ENCODE results near the gene PRKACA.

The PRKACA gene

DNA sequence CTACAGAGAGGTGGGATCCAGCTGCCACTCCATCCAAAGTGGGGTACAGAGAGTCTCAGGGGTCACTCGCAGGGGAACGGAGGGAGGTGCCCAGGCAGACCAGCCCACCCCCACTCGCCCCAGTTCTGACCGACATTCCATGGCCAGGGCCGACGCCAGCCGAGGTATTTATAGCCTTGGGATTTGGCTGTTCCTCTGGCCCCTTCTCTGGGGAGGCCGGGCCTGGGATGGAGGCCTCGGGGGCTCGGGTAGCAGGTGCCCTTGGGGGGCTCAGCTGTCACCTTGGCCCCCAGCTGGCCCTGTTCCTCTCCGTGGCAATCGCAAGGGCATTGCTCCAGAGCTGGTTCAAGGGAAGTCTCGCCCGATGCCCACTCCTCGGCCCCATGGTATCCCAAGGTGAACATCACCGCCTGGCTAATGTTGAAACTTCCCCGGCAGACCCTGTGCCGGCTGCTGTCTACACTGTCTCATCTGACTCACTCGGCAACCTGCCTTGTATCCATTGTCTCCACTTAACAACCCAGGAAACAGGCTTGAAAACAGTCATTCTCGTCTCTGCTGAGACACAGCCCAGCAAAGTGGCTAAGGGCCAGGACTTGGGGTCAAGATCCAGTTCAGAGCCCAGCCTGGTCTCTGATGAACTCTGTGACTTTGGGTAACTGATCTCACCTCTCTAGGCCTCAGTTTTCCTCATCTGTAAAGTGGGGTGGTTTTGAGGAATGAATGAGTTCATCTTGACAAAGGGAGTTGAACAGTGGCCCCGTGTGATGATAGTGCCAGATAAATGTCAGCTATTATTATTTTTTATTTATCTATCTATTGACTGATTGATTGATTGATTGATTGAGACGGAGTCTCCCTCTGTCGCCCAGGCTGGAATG, 9.7 kb downstream of the PRKACA start:
- 93 to 94% methylated on average over 22 of the region's 23 CpGs for WGBS, 2 experiments
- H3K27ac ChIP-seq (ENCODE audit: insufficient read depth, low read depth, low read length, poor library complexity, severe bottlenecking) = no peak overlapping the region
- H3K4me3 ChIP-seq (ENCODE audit: insufficient read depth, low read depth, low read length) = no peak overlapping the region
- no peaks in the 10 kb centered on the region for H3K36me3 ChIP-seq (ENCODE audit: control insufficient read depth, insufficient read depth, low read length)
- H3K9me3 ChIP-seq (ENCODE audit: control insufficient read depth, low read length) = no peaks in the 10 kb centered on the region
- H3K4me1 ChIP-seq (ENCODE audit: control insufficient read depth, insufficient read depth, low read length) = peaks cover 4% of the 10 kb centered on the region
- no peaks in the 10 kb centered on the region for H3K27me3 ChIP-seq (ENCODE audit: control insufficient read depth, insufficient read depth, low read length, poor library complexity, severe bottlenecking)

- Histone ChIP-seq H3K36me3 (ENCODE audit: control insufficient read depth, insufficient read depth, low read length) (no peaks in the 10 kb centered on the region), H3K9me3 (ENCODE audit: control insufficient read depth, low read length) (no peaks in the 10 kb centered on the region), H3K4me1 (ENCODE audit: control insufficient read depth, insufficient read depth, low read length) (no peaks in the 10 kb centered on the region), H3K27ac (ENCODE audit: insufficient read depth, low read depth, low read length, poor library complexity, severe bottlenecking) (no peak overlapping the region), H3K27me3 (ENCODE audit: control insufficient read depth, insufficient read depth, low read length, poor library complexity, severe bottlenecking) (no peaks in the 10 kb centered on the region), H3K4me3 (ENCODE audit: insufficient read depth, low read depth, low read length) (no peak overlapping the region)
- WGBS, 2 experiments = 94 to 95% methylated on average over 16 of the region's 16 CpGs
Observed at GRCh38 chr19:14106840-14107239, 10.7 kb downstream of the PRKACA start.

- H3K36me3 ChIP-seq (ENCODE audit: control insufficient read depth, insufficient read depth, low read length) = no peaks in the 10 kb centered on the region
- no peaks in the 10 kb centered on the region for H3K9me3 ChIP-seq (ENCODE audit: control insufficient read depth, low read length)
- no peak overlapping the region for H3K27ac ChIP-seq (ENCODE audit: insufficient read depth, low read depth, low read length, poor library complexity, severe bottlenecking)
- no peak overlapping the region for H3K4me3 ChIP-seq (ENCODE audit: insufficient read depth, low read depth, low read length)
- no peaks in the 10 kb centered on the region for H3K27me3 ChIP-seq (ENCODE audit: control insufficient read depth, insufficient read depth, low read length, poor library complexity, severe bottlenecking)
- no peaks in the 10 kb centered on the region for H3K4me1 ChIP-seq (ENCODE audit: control insufficient read depth, insufficient read depth, low read length)
- WGBS, 2 experiments = 93 to 95% methylated on average over 8 of the region's 8 CpGs
Observed at GRCh38 chr19:14105680-14106079, 11.9 kb downstream of the PRKACA start.

- no peak overlapping the region for H3K27ac ChIP-seq (ENCODE audit: insufficient read depth, low read depth, low read length, poor library complexity, severe bottlenecking)
- H3K4me1 ChIP-seq (ENCODE audit: control insufficient read depth, insufficient read depth, low read length) = no peaks in the 10 kb centered on the region
- no peaks in the 10 kb centered on the region for H3K27me3 ChIP-seq (ENCODE audit: control insufficient read depth, insufficient read depth, low read length, poor library complexity, severe bottlenecking)
- H3K36me3 ChIP-seq (ENCODE audit: control insufficient read depth, insufficient read depth, low read length) = no peaks in the 10 kb centered on the region
- no peak overlapping the region for H3K4me3 ChIP-seq (ENCODE audit: insufficient read depth, low read depth, low read length)
- WGBS, 2 experiments = 90 to 98% methylated on average over 1 of the region's 1 CpG
- H3K9me3 ChIP-seq (ENCODE audit: control insufficient read depth, low read length) = no peaks in the 10 kb centered on the region
Observed at GRCh38 chr19:14103310-14103709, 14.3 kb downstream of the PRKACA start.

DNA sequence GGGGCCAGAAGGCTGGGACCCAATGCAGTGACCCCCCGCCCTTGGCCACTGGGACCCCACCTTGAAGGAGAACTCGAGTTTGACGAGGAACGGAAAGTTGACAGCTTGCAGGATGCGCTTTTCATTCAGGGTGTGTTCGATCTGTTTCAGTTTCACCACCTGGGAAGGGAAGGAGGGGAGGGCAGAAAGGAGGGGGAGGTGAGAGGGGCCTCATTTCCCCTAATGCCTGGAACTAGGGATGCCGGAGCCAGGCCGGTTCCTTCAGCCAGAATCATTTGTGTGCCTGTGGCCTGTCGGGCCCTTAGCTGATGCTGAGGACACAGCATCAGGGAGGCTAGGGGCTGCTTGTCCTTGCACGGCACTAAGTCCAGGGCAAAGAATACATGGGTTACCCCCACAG, 14.8 kb downstream of the PRKACA start:
- no peaks in the 10 kb centered on the region for H3K4me1 ChIP-seq (ENCODE audit: control insufficient read depth, insufficient read depth, low read length)
- WGBS, 2 experiments = 95 to 96% methylated on average over 10 of the region's 10 CpGs
- H3K9me3 ChIP-seq (ENCODE audit: control insufficient read depth, low read length) = no peaks in the 10 kb centered on the region
- no peak overlapping the region for H3K4me3 ChIP-seq (ENCODE audit: insufficient read depth, low read depth, low read length)
- no peaks in the 10 kb centered on the region for H3K27me3 ChIP-seq (ENCODE audit: control insufficient read depth, insufficient read depth, low read length, poor library complexity, severe bottlenecking)
- no peak overlapping the region for H3K27ac ChIP-seq (ENCODE audit: insufficient read depth, low read depth, low read length, poor library complexity, severe bottlenecking)
- H3K36me3 ChIP-seq (ENCODE audit: control insufficient read depth, insufficient read depth, low read length) = no peaks in the 10 kb centered on the region

GRCh38 chr19:14102102-14102696, 15.4 kb downstream of the PRKACA start:
- WGBS, 2 experiments = 94 to 95% methylated on average over 11 of the region's 11 CpGs
- H3K4me1 ChIP-seq (ENCODE audit: control insufficient read depth, insufficient read depth, low read length) = no peaks in the 10 kb centered on the region
- no peaks in the 10 kb centered on the region for H3K9me3 ChIP-seq (ENCODE audit: control insufficient read depth, low read length)
- no peak overlapping the region for H3K4me3 ChIP-seq (ENCODE audit: insufficient read depth, low read depth, low read length)
- no peaks in the 10 kb centered on the region for H3K36me3 ChIP-seq (ENCODE audit: control insufficient read depth, insufficient read depth, low read length)
- no peaks in the 10 kb centered on the region for H3K27me3 ChIP-seq (ENCODE audit: control insufficient read depth, insufficient read depth, low read length, poor library complexity, severe bottlenecking)
- H3K27ac ChIP-seq (ENCODE audit: insufficient read depth, low read depth, low read length, poor library complexity, severe bottlenecking) = no peak overlapping the region

- 91 to 92% methylated on average over 6 of the region's 6 CpGs for WGBS, 2 experiments
- Histone ChIP-seq H3K4me1 (ENCODE audit: control insufficient read depth, insufficient read depth, low read length) (no peaks in the 10 kb centered on the region), H3K4me3 (ENCODE audit: insufficient read depth, low read depth, low read length) (no peak overlapping the region), H3K27ac (ENCODE audit: insufficient read depth, low read depth, low read length, poor library complexity, severe bottlenecking) (no peak overlapping the region), H3K27me3 (ENCODE audit: control insufficient read depth, insufficient read depth, low read length, poor library complexity, severe bottlenecking) (no peaks in the 10 kb centered on the region), H3K36me3 (ENCODE audit: control insufficient read depth, insufficient read depth, low read length) (peaks cover 6% of the 10 kb centered on the region), H3K9me3 (ENCODE audit: control insufficient read depth, low read length) (no peaks in the 10 kb centered on the region)
Observed at GRCh38 chr19:14101003-14101545, 16.5 kb downstream of the PRKACA start.

GRCh38 chr19:14097532-14098151, 19.9 kb downstream of the PRKACA start:
- WGBS, 2 experiments = 88 to 89% methylated on average over 21 of the region's 21 CpGs
- Histone ChIP-seq H3K9me3 (ENCODE audit: control insufficient read depth, low read length) (peaks cover 3% of the 10 kb centered on the region), H3K4me3 (ENCODE audit: insufficient read depth, low read depth, low read length) (no peak overlapping the region), H3K4me1 (ENCODE audit: control insufficient read depth, insufficient read depth, low read length) (no peaks in the 10 kb centered on the region), H3K36me3 (ENCODE audit: control insufficient read depth, insufficient read depth, low read length) (peaks cover 6% of the 10 kb centered on the region), H3K27me3 (ENCODE audit: control insufficient read depth, insufficient read depth, low read length, poor library complexity, severe bottlenecking) (no peaks in the 10 kb centered on the region), H3K27ac (ENCODE audit: insufficient read depth, low read depth, low read length, poor library complexity, severe bottlenecking) (no peak overlapping the region)

DNA sequence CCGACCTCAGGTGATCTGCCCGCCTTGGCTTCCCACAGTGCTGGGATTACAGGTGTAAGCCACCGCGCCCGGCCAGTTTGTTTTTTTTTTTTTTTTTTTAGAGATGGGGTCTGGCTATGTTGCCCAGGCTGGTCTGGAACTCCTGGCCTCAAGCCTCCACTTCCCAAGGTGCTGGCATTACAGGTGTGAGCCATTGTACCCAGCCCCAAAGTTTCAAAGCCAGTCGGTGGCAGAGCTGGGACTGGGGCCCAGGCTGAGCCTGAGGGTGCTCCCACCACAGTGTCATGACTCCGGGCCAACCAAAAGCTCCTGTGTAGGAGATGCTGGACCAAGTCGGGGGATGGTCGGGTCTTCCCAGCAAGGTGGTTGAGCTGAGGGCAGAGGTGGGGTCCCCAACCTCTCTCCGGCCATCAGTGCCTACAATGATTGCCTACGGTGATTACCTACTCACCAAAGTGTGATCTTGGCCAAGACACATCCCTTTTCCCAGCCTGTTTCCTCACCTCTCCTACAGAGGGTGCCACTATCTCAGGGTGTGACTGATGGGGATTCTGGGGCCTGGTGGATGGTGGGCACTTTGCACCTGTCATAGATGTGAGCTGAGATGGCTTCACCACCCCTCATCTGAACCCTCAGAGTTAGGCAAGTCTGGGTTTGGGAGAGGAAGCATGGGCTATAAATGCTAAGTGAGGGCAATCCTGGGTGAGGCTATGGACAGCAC, 21.1 kb downstream of the PRKACA start:
- Histone ChIP-seq H3K4me3 (ENCODE audit: insufficient read depth, low read depth, low read length) (no peak overlapping the region), H3K36me3 (ENCODE audit: control insufficient read depth, insufficient read depth, low read length) (peaks cover 6% of the 10 kb centered on the region), H3K27me3 (ENCODE audit: control insufficient read depth, insufficient read depth, low read length, poor library complexity, severe bottlenecking) (no peaks in the 10 kb centered on the region), H3K4me1 (ENCODE audit: control insufficient read depth, insufficient read depth, low read length) (peaks cover 10% of the 10 kb centered on the region), H3K9me3 (ENCODE audit: control insufficient read depth, low read length) (peaks cover 3% of the 10 kb centered on the region), H3K27ac (ENCODE audit: insufficient read depth, low read depth, low read length, poor library complexity, severe bottlenecking) (no peak overlapping the region)
- WGBS, 2 experiments = 93 to 95% methylated on average over 11 of the region's 11 CpGs

All from ectodermal cell (in vitro differentiated cells).